Measurements from ENCODE around the gene HCAR1. TPM values are rescaled to one million over a fixed set of nuclear protein-coding genes. Genes with fewer than 3 reads are reported as not detected.
A peak's percentile ranks its signal among the peaks of the same experiment; 100 is the strongest.
"Not testable (repeated sequence)": the region's sequence is repeated elsewhere in the genome, so short reads cannot be mapped to it uniquely, and the experiment has no call there.

Gene HCAR1
- total and polyA plus RNA-seq, 12 donors, result 0.07 to 0.34 (median 0.14) TPM; not detected in 2

GRCh38 chr12:122709287-122709686 is 21.4 kb downstream of the HCAR1 start:
- DNase-seq; H3K27ac ChIP-seq; H3K36me3 ChIP-seq (replicated peaks in 1 of 2); H3K27me3 ChIP-seq; intact Hi-C loops (cut with DNase I); H3K4me1 ChIP-seq (replicated peaks in 1 of 2); H3K9me3 ChIP-seq (replicated peaks in 1 of 3); H3K4me3 ChIP-seq: not testable (repeated sequence)
- WGBS, 4 donors, result no CpG with 5 or more reads among the region's 3 CpGs

GRCh38 chr12:122703841-122704240 is 26.8 kb downstream of the HCAR1 start:
- DNase-seq; H3K27me3 ChIP-seq; H3K4me3 ChIP-seq; H3K36me3 ChIP-seq (replicated peaks in 1 of 2); H3K4me1 ChIP-seq (replicated peaks in 1 of 2); H3K9me3 ChIP-seq (replicated peaks in 1 of 3); H3K27ac ChIP-seq; intact Hi-C loops (cut with DNase I): not testable (repeated sequence)
- WGBS, 4 donors, result 79 to 95% (median 86%) methylated on average over 3 of the region's 3 CpGs

- H3K4me1 ChIP-seq (replicated peaks in 1 of 2); H3K36me3 ChIP-seq (replicated peaks in 1 of 2); H3K9me3 ChIP-seq (replicated peaks in 1 of 3); intact Hi-C loops (cut with DNase I); H3K27me3 ChIP-seq; H3K27ac ChIP-seq; H3K4me3 ChIP-seq: not testable (repeated sequence)
- 72 to 83% (median 79%) methylated on average over 11 to 22 of the region's 22 CpGs for WGBS, 4 donors
- peak in 1 of 7 donors; percentile 50 for DNase-seq
Measured at GRCh38 chr12:122702890-122703611, 27.6 kb downstream of the HCAR1 start, which contains the start of gene HCAR2. TSS of gene HCAR2 (minus strand) at chr12:122703357. CDS start at chr12:122703283, 74 bp downstream.

GRCh38 chr12:122701481-122701880 is 29.2 kb downstream of the HCAR1 start:
- H3K27me3 ChIP-seq; H3K9me3 ChIP-seq (replicated peaks in 1 of 3); H3K36me3 ChIP-seq (replicated peaks in 1 of 2); intact Hi-C loops (cut with DNase I); H3K4me3 ChIP-seq; H3K4me1 ChIP-seq (replicated peaks in 1 of 2); H3K27ac ChIP-seq: not testable (repeated sequence)
- 55 to 72% (median 65%) methylated on average over 4 of the region's 4 CpGs for WGBS, 4 donors
- DNase-seq, result peak in 1 of 7 donors; percentile 4

GRCh38 chr12:122700038-122700710 is 30.5 kb downstream of the HCAR1 start:
- intact Hi-C loops (cut with DNase I); H3K4me1 ChIP-seq (replicated peaks in 1 of 2); DNase-seq; H3K36me3 ChIP-seq (replicated peaks in 1 of 2); H3K9me3 ChIP-seq (replicated peaks in 1 of 3); H3K27ac ChIP-seq; H3K27me3 ChIP-seq; H3K4me3 ChIP-seq: not testable (repeated sequence)
- 20 to 86% (median 32%) methylated on average over 1 to 2 of the region's 9 CpGs for WGBS, 4 donors

- H3K27me3 ChIP-seq; H3K4me3 ChIP-seq; DNase-seq; H3K36me3 ChIP-seq (replicated peaks in 1 of 2); intact Hi-C loops (cut with DNase I); H3K9me3 ChIP-seq (replicated peaks in 1 of 3); H3K27ac ChIP-seq; H3K4me1 ChIP-seq (replicated peaks in 1 of 2): not testable (repeated sequence)
- 80 to 100% (median 87%) methylated on average over 2 of the region's 2 CpGs for WGBS, 4 donors
Measured at GRCh38 chr12:122696922-122697321, 33.7 kb downstream of the HCAR1 start.

GRCh38 chr12:122691566-122691965 is 39.1 kb downstream of the HCAR1 start:
- H3K27ac ChIP-seq, result no peak overlapping the region
- WGBS, 4 donors, result 54 to 68% (median 66%) methylated on average over 3 of the region's 3 CpGs
- H3K9me3 ChIP-seq (replicated peaks in 1 of 3), result no peaks in the 10 kb centered on the region
- no peaks in the 10 kb centered on the region for H3K4me1 ChIP-seq (replicated peaks in 1 of 2)
- no peak for DNase-seq
- TF ChIP-seq CTCF (IDR thresholded peaks at IDR 0.05) (no peak), POLR2A (IDR thresholded peaks at IDR 0.05) (no peak)
- intact Hi-C loops (cut with DNase I), result no loop called here
- no peak overlapping the region for H3K4me3 ChIP-seq
- H3K27me3 ChIP-seq, result no peaks in the 10 kb centered on the region
- no peaks in the 10 kb centered on the region for H3K36me3 ChIP-seq (replicated peaks in 1 of 2)
